ENCODE measurements around the gene KLHL36.
A peak's percentile ranks its signal among the peaks of the same experiment; 100 is the strongest.

KLHL36 gene

GRCh38 chr16:84647828-84648594, at the start of gene KLHL36:
KLHL36 (plus strand) TSS chr16:84648511; CDS start chr16:84650868, 2,357 bp downstream.
- peak; percentile 62 for DNase-seq (ENCODE audit: low read depth)

GRCh38 chr16:84599521-84600202, 48.6 kb upstream of the KLHL36 start:
- no peak for DNase-seq (ENCODE audit: low read depth)

GRCh38 chr16:84600343-84601229, 47.7 kb upstream of the KLHL36 start:
- DNase-seq (ENCODE audit: low read depth), result no peak

- no peak for DNase-seq (ENCODE audit: low read depth)
These were observed 45.0 kb upstream of the KLHL36 start for GRCh38 chr16:84603140-84603816.

GRCh38 chr16:84603940-84604339, 44.4 kb upstream of the KLHL36 start:
- no peak for DNase-seq (ENCODE audit: low read depth)

- no peak for DNase-seq (ENCODE audit: low read depth)
These were observed 43.8 kb upstream of the KLHL36 start for GRCh38 chr16:84604477-84605013.

GRCh38 chr16:84605339-84605848, 42.9 kb upstream of the KLHL36 start:
- DNase-seq (ENCODE audit: low read depth), result no peak

GRCh38 chr16:84606081-84606875, 42.0 kb upstream of the KLHL36 start:
- no peak for DNase-seq (ENCODE audit: low read depth)

- no peak for DNase-seq (ENCODE audit: low read depth)
These were observed 41.2 kb upstream of the KLHL36 start for GRCh38 chr16:84607061-84607460.

- no peak for DNase-seq (ENCODE audit: low read depth)
These were observed 40.6 kb upstream of the KLHL36 start for GRCh38 chr16:84607694-84608093.

- no peak for DNase-seq (ENCODE audit: low read depth)
These were observed 40.0 kb upstream of the KLHL36 start for GRCh38 chr16:84608282-84608681.

GRCh38 chr16:84609563-84610177, 38.6 kb upstream of the KLHL36 start:
- DNase-seq (ENCODE audit: low read depth), result no peak

GRCh38 chr16:84610376-84610775, 37.9 kb upstream of the KLHL36 start:
- DNase-seq (ENCODE audit: low read depth), result no peak

GRCh38 chr16:84611041-84611440, 37.3 kb upstream of the KLHL36 start:
- no peak for DNase-seq (ENCODE audit: low read depth)

- DNase-seq (ENCODE audit: low read depth), result no peak
These were observed 35.6 kb upstream of the KLHL36 start for GRCh38 chr16:84612686-84613085.

GRCh38 chr16:84613408-84614072, 34.8 kb upstream of the KLHL36 start:
- DNase-seq (ENCODE audit: low read depth), result no peak

- DNase-seq (ENCODE audit: low read depth), result no peak
These were observed 34.2 kb upstream of the KLHL36 start for GRCh38 chr16:84614073-84614459.

GRCh38 chr16:84614623-84614967, 33.7 kb upstream of the KLHL36 start:
- DNase-seq (ENCODE audit: low read depth), result no peak

- DNase-seq (ENCODE audit: low read depth), result no peak
These were observed 33.1 kb upstream of the KLHL36 start for GRCh38 chr16:84614968-84615813.
